Stomach (tissue), 9 donors: ENCODE data around the gene DENND2C. TPM values are rescaled to one million over a fixed set of nuclear protein-coding genes. Genes with fewer than 3 reads are reported as not detected.

Source experiments
- DNase-seq, 2 donors: peaks; one replicate each; pipeline versions ENCODE4 v3.0.0 to v3.0.0-alpha.2; 2013 to 2019
- H3K27ac ChIP-seq, 5 donors: fragments of 200-600 bp in 4 of 5; sonication (generic) in 4 of 5; one replicate each; pipeline ENCODE4 v1.5.1; 2013 to 2019; ENCODE audit warnings: mild to moderate bottlenecking in 1 of 5, moderate library complexity in 1 of 5
- H3K27me3 ChIP-seq, 3 donors: fragments of 200-600 bp; sonication (generic); one replicate each; pipeline ENCODE4 v1.5.1; 2017 to 2019; ENCODE audit warnings: mixed run types in 1 of 3
- H3K36me3 ChIP-seq, 4 donors: fragments of 200-600 bp; sonication (generic); 1 replicate in 3 of 4; 2 replicates in 1 of 4; pipeline ENCODE4 v1.5.1; 2016 to 2019
- H3K4me1 ChIP-seq, 4 donors: fragments of 200-600 bp; sonication (generic); one replicate each; pipeline ENCODE4 v1.5.1; 2016 to 2019
- H3K4me3 ChIP-seq, 4 donors: fragments of 200-600 bp; sonication (generic) in 3 of 4; one replicate each; pipeline ENCODE4 v1.5.1; 2016 to 2019; ENCODE audit warnings: mild to moderate bottlenecking in 1 of 4
- H3K9me3 ChIP-seq, 4 donors: fragments of 200-600 bp; sonication (generic); one replicate each; pipeline ENCODE4 v1.5.1; 2016 to 2019
- CTCF ChIP-seq, 7 experiments: fragments of 450-650 bp in 4 of 7; fragments of 200-600 bp in 3 of 7; sonication (generic) in 3 of 7; IDR thresholded peaks; one replicate each; pipeline ENCODE4 v1.5.1; 2016 to 2019; ENCODE audit warnings: antibody characterized with exemption in 7 of 7, control low read depth in 2 of 7, mild to moderate bottlenecking in 1 of 7
- EP300 ChIP-seq: sonication (generic); formaldehyde crosslinking; IDR thresholded peaks from one replicate; pipeline ENCODE4 v1.6.1; 2017; ENCODE audit warnings: antibody characterized with exemption
- POLR2A ChIP-seq, 4 donors: fragments of 450-650 bp; IDR thresholded peaks; one replicate each; pipeline ENCODE4 v1.6.1; 2016; ENCODE audit warnings: antibody characterized with exemption in 4 of 4, control low read depth in 2 of 4, mild to moderate bottlenecking in 1 of 4, moderate library complexity in 1 of 4
- POLR2AphosphoS5 ChIP-seq, 3 donors: sonication (generic); formaldehyde crosslinking; IDR thresholded peaks; one replicate each; pipeline ENCODE4 v1.6.1; 2016; ENCODE audit warnings: antibody characterized with exemption in 3 of 3
- WGBS, 5 donors: extraction: QIAGEN DNeasy Blood & Tissue Kit in 3 of 5; methylation state at CpG; one replicate each; pipeline versions ENCODE4 v1.1.5 to v1.1.7; 2013 to 2018; 5-methylcytosine and 5-hydroxymethylcytosine counted together
- intact Hi-C: fragments of 100-400 bp; cut with DNase I; formaldehyde crosslinking; loops from one replicate; pipeline ENCODE4 v1.15.1; 2023; ENCODE audit warnings: low total_unique reads
- polyA plus RNA-seq, 3 donors: library from polyadenylated mRNA; stranded (reverse); fragments of 200-250 nt; gene quantifications; one replicate each; pipeline ENCODE4 v1.2.3, GENCODE V29; 2013
- total RNA-seq, 5 donors: library from RNA; depleted of rRNA; stranded (reverse); fragments of >200 nt; gene quantifications; one replicate each; pipeline versions ENCODE4 v1.1.0 to v1.2.3, GENCODE V29; 2014 to 2016
- donor health status: healthy with polysubstance abuse.
- donor health status: Bipolar disorder and iron deficiency.
- donor health status: healthy.

Gene DENND2C
- total and polyA plus RNA-seq, 8 donors = 0.89 to 7.3 (median 2.7) TPM

GRCh38 chr1:114607223-114607622, 62.6 kb downstream of the DENND2C start:
- TF ChIP-seq EP300 (no peak), POLR2AphosphoS5 (IDR thresholded peaks at IDR 0.05) (no peak), CTCF (IDR thresholded peaks at IDR 0.05) (no peak), POLR2A (IDR thresholded peaks at IDR 0.05) (no peak)
- WGBS, 5 donors = 56 to 86% (median 75%) methylated on average over 1 of the region's 1 CpG
- Histone ChIP-seq H3K4me3 (no peak overlapping the region), H3K27ac (no peak overlapping the region), H3K36me3 (peaks cover 0 to 51% (median 31%) of the 10 kb centered on the region in 4 donors), H3K4me1 (no peaks in the 10 kb centered on the region), H3K27me3 (no peaks in the 10 kb centered on the region), H3K9me3 (no peaks in the 10 kb centered on the region)
- no peak for DNase-seq
- intact Hi-C loops = no loop called here

GRCh38 chr1:114597949-114598348, 71.9 kb downstream of the DENND2C start:
- Histone ChIP-seq H3K27me3 (no peaks in the 10 kb centered on the region), H3K4me1 (no peaks in the 10 kb centered on the region), H3K27ac (no peak overlapping the region), H3K36me3 (peaks cover 7 to 86% (median 60%) of the 10 kb centered on the region in 4 donors), H3K9me3 (no peaks in the 10 kb centered on the region), H3K4me3 (no peak overlapping the region)
- intact Hi-C loops = no loop called here
- TF ChIP-seq POLR2A (IDR thresholded peaks at IDR 0.05) (no peak), EP300 (no peak), POLR2AphosphoS5 (IDR thresholded peaks at IDR 0.05) (no peak), CTCF (IDR thresholded peaks at IDR 0.05) (no peak)
- no peak for DNase-seq
- 74 to 96% (median 85%) methylated on average over 1 of the region's 1 CpG for WGBS, 5 donors

GRCh38 chr1:114595602-114596001, 74.2 kb downstream of the DENND2C start:
- intact Hi-C loops = no loop called here
- TF ChIP-seq POLR2AphosphoS5 (IDR thresholded peaks at IDR 0.05) = no peak
- no peaks in the 10 kb centered on the region for H3K4me1 ChIP-seq
- H3K27me3 ChIP-seq = no peaks in the 10 kb centered on the region
- H3K27ac ChIP-seq = no peak overlapping the region
- no peak for DNase-seq
- peaks cover 7 to 79% (median 49%) of the 10 kb centered on the region in 4 donors for H3K36me3 ChIP-seq
- no peak overlapping the region for H3K4me3 ChIP-seq
- H3K9me3 ChIP-seq = no peaks in the 10 kb centered on the region

GRCh38 chr1:114594046-114594445, 75.8 kb downstream of the DENND2C start:
- H3K36me3 ChIP-seq = peaks cover 7 to 63% (median 40%) of the 10 kb centered on the region in 4 donors
- no peak overlapping the region for H3K4me3 ChIP-seq
- intact Hi-C loops = no loop called here
- H3K9me3 ChIP-seq = no peaks in the 10 kb centered on the region
- H3K4me1 ChIP-seq = no peaks in the 10 kb centered on the region
- no peaks in the 10 kb centered on the region for H3K27me3 ChIP-seq
- 83 to 90% (median 88%) methylated on average over 3 of the region's 3 CpGs for WGBS, 5 donors
- TF ChIP-seq CTCF (IDR thresholded peaks at IDR 0.05) (no peak), EP300 (no peak), POLR2A (IDR thresholded peaks at IDR 0.05) (no peak), POLR2AphosphoS5 (IDR thresholded peaks at IDR 0.05) (no peak)
- no peak for DNase-seq
- H3K27ac ChIP-seq = no peak overlapping the region

GRCh38 chr1:114589122-114589521, 80.7 kb downstream of the DENND2C start:
- H3K4me1 ChIP-seq = no peaks in the 10 kb centered on the region
- intact Hi-C loops = no loop called here
- no peaks in the 10 kb centered on the region for H3K27me3 ChIP-seq

More at GRCh38 chr1:114589122-114589521, 80.7 kb downstream of the DENND2C start:
- H3K27ac ChIP-seq = no peak overlapping the region
- WGBS, 5 donors = 82 to 91% (median 88%) methylated on average over 3 of the region's 3 CpGs
- TF ChIP-seq EP300 (no peak), POLR2A (IDR thresholded peaks at IDR 0.05) (no peak), CTCF (IDR thresholded peaks at IDR 0.05) (no peak), POLR2AphosphoS5 (IDR thresholded peaks at IDR 0.05) (no peak)
- H3K36me3 ChIP-seq = peaks cover 7 to 29% (median 19%) of the 10 kb centered on the region in 4 donors
- DNase-seq = no peak
- no peak overlapping the region for H3K4me3 ChIP-seq
- H3K9me3 ChIP-seq = no peaks in the 10 kb centered on the region
